Epithelial cell of esophagus (primary cell): Measurements from ENCODE around the gene CHMP6.
"Not testable (repeated sequence)": the region's sequence is repeated elsewhere in the genome, so short reads cannot be mapped to it uniquely, and the experiment has no call there.

Experiments
- DNase-seq: peaks from one replicate; pipeline ENCODE4 v3.0.0; 2010; ENCODE audit warnings: low read depth
- H3K4me3 ChIP-seq: 2 replicates; pipeline ENCODE4 v1.5.1; 2011; ENCODE audit warnings: mild to moderate bottlenecking, low read length, control low read depth
- CTCF ChIP-seq: IDR thresholded peaks from 2 replicates; pipeline ENCODE4 v1.5.1; 2011; ENCODE audit warnings: low read depth, mild to moderate bottlenecking, low read length, control low read depth, inconsistent platforms; ENCODE audit not compliant: insufficient read depth; ENCODE audit errors: missing control alignments

The CHMP6 gene

GRCh38 chr17:81029859-81030258 lies 38.2 kb downstream of the CHMP6 start:
- TF ChIP-seq CTCF = no peak
- no peak overlapping the region for H3K4me3 ChIP-seq
- no peak for DNase-seq

- H3K4me3 ChIP-seq, DNase-seq: not testable (repeated sequence)
Observed at GRCh38 chr17:81030312-81030711, 38.7 kb downstream of the CHMP6 start.

- no peak overlapping the region for H3K4me3 ChIP-seq
- TF ChIP-seq CTCF = no peak
- DNase-seq = no peak
Observed at GRCh38 chr17:81030741-81031565, 39.3 kb downstream of the CHMP6 start.

GRCh38 chr17:81031566-81032550 lies 40.2 kb downstream of the CHMP6 start:
- no peak for DNase-seq
- H3K4me3 ChIP-seq = no peak overlapping the region
- TF ChIP-seq CTCF = no peak

- no peak for TF ChIP-seq CTCF
- H3K4me3 ChIP-seq = no peak overlapping the region
- DNase-seq = no peak
Observed at GRCh38 chr17:81032641-81033480, 41.2 kb downstream of the CHMP6 start.

- peak overlapping the region; percentile 59 for H3K4me3 ChIP-seq
- no peak for TF ChIP-seq CTCF
- no peak for DNase-seq
Observed at GRCh38 chr17:81033535-81034167, 42.0 kb downstream of the CHMP6 start.
